K562 (cell line): ENCODE data around the gene CEP250. TPM values are rescaled to one million over a fixed set of nuclear protein-coding genes. Genes with fewer than 3 reads are reported as not detected.

Source experiments
- ATAC-seq: fragments of 200-7000 bp; cut with Tn5 transposase; 3 replicates; pipeline ENCODE4 v1.9.1; 2020; ENCODE audit warnings: moderate library complexity
- BruUV-seq: library from RNA; stranded (reverse); fragments of 400-500 nt; replicated peaks from 2 replicates; lab custom pipeline; 2021; lab: Mats Ljungman, UMichigan
- CTCF ChIA-PET: fragments of 300-600 bp; formaldehyde crosslinking; extraction: SDS; loops from one replicate; lab custom pipeline; 2021; ENCODE audit warnings: low intra/inter-chr PET ratio; lab: Yijun Ruan, JAX
- POLR2A ChIA-PET: fragments of 300-600, 350-650 bp; sonication (Branson Sonifier 250); formaldehyde crosslinking; extraction: SDS; loops from one replicate; lab custom pipeline; 2021; ENCODE audit warnings: antibody characterized with exemption, inconsistent platforms; lab: Yijun Ruan, JAX
- DNase-seq, 4 experiments: peaks; one replicate each; pipeline versions ENCODE4 v3.0.0 to v3.0.0-alpha.2; 2011 to 2018; ENCODE audit warnings: low spot score in 3 of 4, mixed read lengths in 3 of 4; ENCODE audit errors: extremely low read depth in 1 of 4
- FAIRE-seq: peaks from 2 replicates; lab custom pipeline; 2011; peaks lifted over from hg19 to GRCh38; lab: Jason Lieb, UNC
- H2AFZ ChIP-seq: 2 replicates; pipeline ENCODE4 v1.6.0; 2011; ENCODE audit warnings: low read depth, low read length, control low read depth, inconsistent platforms
- H3K27ac ChIP-seq: fragments of 200-600 bp; 3 replicates; pipeline ENCODE4 v1.8.0; 2011; ENCODE audit warnings: low read depth, mild to moderate bottlenecking, control low read depth, inconsistent platforms, low read length, moderate library complexity, mixed read lengths; ENCODE audit errors: extremely low read depth
- H3K27me3 ChIP-seq, 2 experiments: fragments of 300-600 bp in 1 of 2; 2 replicates in 1 of 2; 3 replicates in 1 of 2; pipeline versions ENCODE4 v1.6.0 to v1.8.0; 2011; ENCODE audit warnings: inconsistent platforms in 2 of 2, low read length in 2 of 2, mild to moderate bottlenecking in 1 of 2, mixed read lengths in 1 of 2, moderate library complexity in 1 of 2; ENCODE audit not compliant: control insufficient read depth in 2 of 2, insufficient read depth in 2 of 2
- H3K36me3 ChIP-seq: fragments of 300-600 bp; 3 replicates; pipeline ENCODE4 v1.8.0; 2011; ENCODE audit warnings: mild to moderate bottlenecking, low read length, inconsistent platforms; ENCODE audit not compliant: control insufficient read depth, insufficient read depth
- H3K4me1 ChIP-seq, 2 experiments: fragments of 200-600 bp in 1 of 2; replicated peaks in 1 of 2; 2 replicates in 1 of 2; 3 replicates in 1 of 2; pipeline versions ENCODE4 v1.5.1 to v1.8.0; 2011; ENCODE audit warnings: inconsistent platforms in 2 of 2, low read length in 2 of 2, mild to moderate bottlenecking in 1 of 2, mixed read lengths in 1 of 2, moderate library complexity in 1 of 2; ENCODE audit not compliant: control insufficient read depth in 2 of 2, insufficient read depth in 2 of 2
- H3K4me2 ChIP-seq: 2 replicates; pipeline ENCODE4 v1.6.1; 2011; ENCODE audit warnings: low read length, control low read depth, inconsistent platforms, mixed read lengths; ENCODE audit not compliant: insufficient read depth
- H3K4me3 ChIP-seq: fragments of 200-600 bp; sonication (generic), shearing (Covaris generic); 2 replicates; pipeline ENCODE4 v1.5.1; 2016; ENCODE audit warnings: control low read depth, inconsistent platforms
- H3K79me2 ChIP-seq: fragments of 200-600 bp; 3 replicates; pipeline ENCODE4 v1.8.0; 2011; ENCODE audit warnings: low read length, inconsistent platforms; ENCODE audit not compliant: control insufficient read depth, insufficient read depth
- H3K9ac ChIP-seq, 2 experiments: 2 replicates each; pipeline versions ENCODE4 v1.6.0 to v1.6.1; 2011; ENCODE audit warnings: low read depth in 2 of 2, low read length in 2 of 2, control low read depth in 1 of 2, inconsistent platforms in 1 of 2, mild to moderate bottlenecking in 1 of 2, mixed read lengths in 1 of 2; ENCODE audit not compliant: insufficient read depth in 1 of 2
- H3K9me1 ChIP-seq: one replicate; pipeline ENCODE4 v1.6.0; 2011; ENCODE audit warnings: inconsistent platforms, mild to moderate bottlenecking, low read length, moderate library complexity; ENCODE audit not compliant: control insufficient read depth, insufficient read depth
- H3K9me3 ChIP-seq: replicated peaks from 2 replicates; pipeline ENCODE4 v1.5.1; 2011; ENCODE audit warnings: low read depth, low read length, inconsistent platforms; ENCODE audit not compliant: control insufficient read depth, insufficient read depth
- H4K20me1 ChIP-seq: replicated peaks from 2 replicates; pipeline ENCODE4 v1.6.1; 2011; ENCODE audit warnings: low read length, inconsistent platforms, mixed read lengths; ENCODE audit not compliant: control insufficient read depth, insufficient read depth
- ARHGAP35 ChIP-seq: fragments of 450-650 bp; IDR thresholded peaks from 2 replicates; pipeline ENCODE4 v1.6.1; 2018; ENCODE audit not compliant: partially characterized antibody
- COPS2 ChIP-seq: fragments of 450-650 bp; conservative IDR thresholded peaks from 2 replicates; pipeline ENCODE4 v1.6.1; 2016; ENCODE audit warnings: mild to moderate bottlenecking, moderate library complexity
- FOXJ2 ChIP-seq: fragments of 200-800 bp; sonication (Bioruptor generic); IDR thresholded peaks from 2 replicates; pipeline ENCODE4 v1.6.1; 2016; ENCODE audit warnings: missing genetic modification characterization, missing compliant biosample characterization
- FOXK1 ChIP-seq: sonication (generic); formaldehyde crosslinking; IDR thresholded peaks from 2 replicates; pipeline ENCODE4 v1.8.0; 2022; ENCODE audit warnings: missing genetic modification reagents, mild to moderate bottlenecking, borderline replicate concordance
- HMG20A ChIP-seq: fragments of 450-650 bp; formaldehyde crosslinking; conservative IDR thresholded peaks from 2 replicates; pipeline ENCODE4 v1.4.0; 2020; ENCODE audit warnings: mild to moderate bottlenecking, mixed read lengths
- PHF21A ChIP-seq: fragments of 450-650 bp; IDR thresholded peaks from 2 replicates; pipeline ENCODE4 v1.6.1; 2017; ENCODE audit warnings: low read depth, borderline replicate concordance
- WGBS: fragments of 100-300 bp; shearing (Covaris generic); methylation state at CpG from one replicate; pipeline ENCODE4 v1.1.6; 2016; ENCODE audit warnings: low coverage, mixed read lengths; ENCODE audit not compliant: insufficient coverage; ENCODE audit errors: missing lambda C conversion rate; 5-methylcytosine and 5-hydroxymethylcytosine counted together
- in situ Hi-C: fragments of 300-500 bp; cut with MboI; formaldehyde crosslinking; loops from 4 replicates; pipeline ENCODE4 v1.15.0; 2018; ENCODE audit warnings: inconsistent platforms, mixed read lengths
- intact Hi-C: fragments of 100-400 bp; cut with micrococcal nuclease; formaldehyde crosslinking; loops from 2 replicates; pipeline ENCODE4 v1.14.2; 2022
- polyA plus RNA-seq, 8 experiments: library from polyadenylated mRNA; depleted of rRNA in 4 of 8; stranded (reverse) in 5 of 8; unstranded in 3 of 8; fragments of >200 nt; fragmentation: Nextera tagmentation in 2 of 8; fragmentation: Illumina TruSeq in 1 of 8; extraction: Ambion mirVana in 2 of 8; extraction: Trizol in 1 of 8; gene quantifications; 2 replicates each; pipeline versions ENCODE4 v1.2.1 to v1.2.3, GENCODE V29; 2011 to 2014; ENCODE audit warnings: inconsistent platforms in 1 of 8, missing spikeins in 1 of 8
- total RNA-seq, 7 experiments: library from RNA; depleted of rRNA in 6 of 7; stranded (reverse); fragments of >200 nt in 6 of 7; fragmentation: Illumina TruSeq in 2 of 7; extraction: Trizol in 2 of 7; gene quantifications; 2 replicates each; pipeline versions ENCODE4 v1.2.1 to v1.2.3, GENCODE V29; 2011 to 2021; ENCODE audit warnings: low replicate concordance in 1 of 7
- TF ChIP-seq, protein P1 (sequence below), 3 experiments: IDR thresholded peaks in 2 of 3; conservative IDR thresholded peaks in 1 of 3; 2 replicates each; pipeline ENCODE4 v1.5.1; 2011 to 2012; ENCODE audit warnings: low read length in 3 of 3, mild to moderate bottlenecking in 3 of 3, control low read depth in 2 of 3, improper control_type of control experiment in 1 of 3, inconsistent platforms in 1 of 3, low read depth in 1 of 3, mixed read lengths in 1 of 3, moderate library complexity in 1 of 3; ENCODE audit not compliant: insufficient read depth in 2 of 3
- TF ChIP-seq, protein P2 (sequence below): fragments of 250-450 bp; sonication (Bioruptor Pico); IDR thresholded peaks from 2 replicates; pipeline ENCODE4 v1.4.0; 2020; ENCODE audit warnings: borderline replicate concordance
- TF ChIP-seq, protein P3 (sequence below): fragments of 450-650 bp; conservative IDR thresholded peaks from 2 replicates; pipeline ENCODE4 v1.6.1; 2016; ENCODE audit warnings: missing genetic modification characterization, low read depth, mild to moderate bottlenecking, missing compliant biosample characterization, moderate library complexity
- TF ChIP-seq, protein P4 (sequence below): fragments of 450-650 bp; IDR thresholded peaks from 2 replicates; pipeline ENCODE4 v1.6.1; 2016
- TF ChIP-seq, protein P5 (sequence below): sonication (generic); formaldehyde crosslinking; IDR thresholded peaks from 2 replicates; pipeline ENCODE4 v1.9.0; 2022; ENCODE audit warnings: mild to moderate bottlenecking, missing genetic modification reagents

Gene CEP250
- total and polyA plus RNA-seq, 9 of the 15 experiments (the other 6 are each of a cell fraction or from before 2014, with no cell fraction given): 2.5 to 41.9 (median 20.5) TPM

DNA sequence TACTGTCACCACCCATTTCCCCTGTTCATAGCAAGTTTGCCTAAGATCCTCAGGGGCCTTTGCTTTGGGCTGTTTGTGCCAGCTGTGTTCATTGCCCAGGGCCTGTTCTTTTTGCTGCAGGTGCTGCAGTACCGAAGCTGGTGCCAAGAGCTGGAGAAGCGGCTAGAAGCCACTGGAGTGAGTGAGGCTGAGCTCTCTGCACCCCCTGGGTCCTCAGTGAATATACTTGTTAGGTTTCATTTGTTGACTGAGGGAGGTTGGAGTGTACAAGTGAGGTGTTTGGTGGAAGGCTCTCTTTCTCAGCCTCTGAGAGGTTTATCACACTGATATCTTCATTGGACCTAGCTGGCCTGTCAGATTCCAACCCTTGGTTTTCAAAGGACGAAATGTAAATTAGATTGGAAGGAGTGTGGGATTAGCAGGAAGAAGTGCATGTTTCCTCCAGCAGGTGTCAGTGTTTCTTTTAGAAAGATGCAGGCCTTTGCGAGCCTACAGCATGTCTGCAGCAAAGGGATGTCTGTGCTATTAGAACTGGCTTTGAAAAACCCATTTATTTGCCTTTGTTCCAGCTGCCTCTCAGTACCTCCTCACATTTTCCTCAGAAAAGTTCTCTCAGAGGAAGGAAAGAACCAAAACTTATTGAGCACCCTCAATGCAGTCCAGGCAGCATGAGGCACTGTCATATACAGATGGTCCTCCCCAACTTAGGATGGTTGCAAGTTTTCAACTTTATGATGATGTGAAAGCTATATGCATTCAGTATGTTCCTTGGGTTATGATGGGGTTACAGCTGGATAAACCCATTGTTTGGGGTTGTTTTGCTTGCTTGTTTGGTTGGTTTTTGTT, 8.3 kb downstream of the CEP250 start:
- H2AFZ ChIP-seq: no peak overlapping the region
- BruUV-seq: no TSS peak
- 31% methylated on average over 4 of the region's 4 CpGs for WGBS
- FAIRE-seq: peak; percentile 94
- no peak overlapping the region for H3K4me2 ChIP-seq
- H3K4me1 ChIP-seq: peaks cover 19 to 20% of the 10 kb centered on the region in 2 experiments
- H3K9me3 ChIP-seq: no peaks in the 10 kb centered on the region
- H3K9ac ChIP-seq: peak overlapping the region in 1 of 2 experiments; percentile 60; a peak in 1 of 4 replicates
- DNase-seq: peak; percentile 42 to 82 (median 56)
- H3K36me3 ChIP-seq: peaks cover 76% of the 10 kb centered on the region
- H3K4me3 ChIP-seq: no peak overlapping the region
- no peaks in the 10 kb centered on the region for H3K9me1 ChIP-seq
- CTCF ChIA-PET: interaction anchor here (0.6 to 0.8 kb wide), 3 partner anchors 48 to 736 kb away, joined by 3 to 6 read pairs (median 3); no protein-coding TSS in a partner anchor
- POLR2A ChIA-PET: interaction anchor here (1.4 to 1.5 kb wide), 2 partner anchors 9 to 16 kb away, joined by 7 to 10 read pairs; no protein-coding TSS in a partner anchor
- no peaks in the 10 kb centered on the region; the same call in 2 of the 3 replicates for H3K79me2 ChIP-seq
- no peaks in the 10 kb centered on the region; the same call in 1 of the 2 replicates for H4K20me1 ChIP-seq
- no peaks in the 10 kb centered on the region for H3K27me3 ChIP-seq
- peak; percentile 85 for ATAC-seq
- H3K27ac ChIP-seq: 0 out of 3 replicates have a peak overlapping the region, but pooled peaks have one; percentile 8
- intact Hi-C loops (loop anchor here (10.0 kb wide), 2 partner anchors 151 to 421 kb away; partner anchors contain the start of gene SPAG4), in situ Hi-C loops (no loop called here)
- TF ChIP-seq, protein P1, sequence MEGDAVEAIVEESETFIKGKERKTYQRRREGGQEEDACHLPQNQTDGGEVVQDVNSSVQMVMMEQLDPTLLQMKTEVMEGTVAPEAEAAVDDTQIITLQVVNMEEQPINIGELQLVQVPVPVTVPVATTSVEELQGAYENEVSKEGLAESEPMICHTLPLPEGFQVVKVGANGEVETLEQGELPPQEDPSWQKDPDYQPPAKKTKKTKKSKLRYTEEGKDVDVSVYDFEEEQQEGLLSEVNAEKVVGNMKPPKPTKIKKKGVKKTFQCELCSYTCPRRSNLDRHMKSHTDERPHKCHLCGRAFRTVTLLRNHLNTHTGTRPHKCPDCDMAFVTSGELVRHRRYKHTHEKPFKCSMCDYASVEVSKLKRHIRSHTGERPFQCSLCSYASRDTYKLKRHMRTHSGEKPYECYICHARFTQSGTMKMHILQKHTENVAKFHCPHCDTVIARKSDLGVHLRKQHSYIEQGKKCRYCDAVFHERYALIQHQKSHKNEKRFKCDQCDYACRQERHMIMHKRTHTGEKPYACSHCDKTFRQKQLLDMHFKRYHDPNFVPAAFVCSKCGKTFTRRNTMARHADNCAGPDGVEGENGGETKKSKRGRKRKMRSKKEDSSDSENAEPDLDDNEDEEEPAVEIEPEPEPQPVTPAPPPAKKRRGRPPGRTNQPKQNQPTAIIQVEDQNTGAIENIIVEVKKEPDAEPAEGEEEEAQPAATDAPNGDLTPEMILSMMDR (IDR thresholded peaks at IDR 0.05 in 2 of 3, conservative IDR thresholded peaks at IDR 0.05 in 1 of 3; ENCODE audit: insufficient read depth in 2 of 3, low read depth in 1 of 3, low read length in 3 of 3): peak; percentile 60 to 89 (median 78)
- TF ChIP-seq, protein P2, sequence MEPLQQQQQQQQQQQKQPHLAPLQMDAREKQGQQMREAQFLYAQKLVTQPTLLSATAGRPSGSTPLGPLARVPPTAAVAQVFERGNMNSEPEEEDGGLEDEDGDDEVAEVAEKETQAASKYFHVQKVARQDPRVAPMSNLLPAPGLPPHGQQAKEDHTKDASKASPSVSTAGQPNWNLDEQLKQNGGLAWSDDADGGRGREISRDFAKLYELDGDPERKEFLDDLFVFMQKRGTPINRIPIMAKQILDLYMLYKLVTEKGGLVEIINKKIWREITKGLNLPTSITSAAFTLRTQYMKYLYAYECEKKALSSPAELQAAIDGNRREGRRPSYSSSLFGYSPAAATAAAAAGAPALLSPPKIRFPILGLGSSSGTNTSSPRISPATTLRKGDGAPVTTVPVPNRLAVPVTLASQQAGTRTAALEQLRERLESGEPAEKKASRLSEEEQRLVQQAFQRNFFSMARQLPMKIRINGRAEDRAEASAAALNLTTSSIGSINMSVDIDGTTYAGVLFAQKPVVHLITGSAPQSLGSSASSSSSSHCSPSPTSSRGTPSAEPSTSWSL: no peak
- TF ChIP-seq, protein P3, sequence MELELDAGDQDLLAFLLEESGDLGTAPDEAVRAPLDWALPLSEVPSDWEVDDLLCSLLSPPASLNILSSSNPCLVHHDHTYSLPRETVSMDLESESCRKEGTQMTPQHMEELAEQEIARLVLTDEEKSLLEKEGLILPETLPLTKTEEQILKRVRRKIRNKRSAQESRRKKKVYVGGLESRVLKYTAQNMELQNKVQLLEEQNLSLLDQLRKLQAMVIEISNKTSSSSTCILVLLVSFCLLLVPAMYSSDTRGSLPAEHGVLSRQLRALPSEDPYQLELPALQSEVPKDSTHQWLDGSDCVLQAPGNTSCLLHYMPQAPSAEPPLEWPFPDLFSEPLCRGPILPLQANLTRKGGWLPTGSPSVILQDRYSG: no peak
- TF ChIP-seq, protein P4, sequence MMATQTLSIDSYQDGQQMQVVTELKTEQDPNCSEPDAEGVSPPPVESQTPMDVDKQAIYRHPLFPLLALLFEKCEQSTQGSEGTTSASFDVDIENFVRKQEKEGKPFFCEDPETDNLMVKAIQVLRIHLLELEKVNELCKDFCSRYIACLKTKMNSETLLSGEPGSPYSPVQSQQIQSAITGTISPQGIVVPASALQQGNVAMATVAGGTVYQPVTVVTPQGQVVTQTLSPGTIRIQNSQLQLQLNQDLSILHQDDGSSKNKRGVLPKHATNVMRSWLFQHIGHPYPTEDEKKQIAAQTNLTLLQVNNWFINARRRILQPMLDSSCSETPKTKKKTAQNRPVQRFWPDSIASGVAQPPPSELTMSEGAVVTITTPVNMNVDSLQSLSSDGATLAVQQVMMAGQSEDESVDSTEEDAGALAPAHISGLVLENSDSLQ: no peak
- TF ChIP-seq HMG20A (CRISPR knock-in tag) (0 out of 2 replicates have a peak, but pooled peaks have one; percentile 27), FOXJ2 (tag) (no peak), FOXK1 (CRISPR knock-in tag) (no peak), PHF21A (no peak), ARHGAP35 (peak; percentile 44), COPS2 (no peak)
- TF ChIP-seq, protein P5, sequence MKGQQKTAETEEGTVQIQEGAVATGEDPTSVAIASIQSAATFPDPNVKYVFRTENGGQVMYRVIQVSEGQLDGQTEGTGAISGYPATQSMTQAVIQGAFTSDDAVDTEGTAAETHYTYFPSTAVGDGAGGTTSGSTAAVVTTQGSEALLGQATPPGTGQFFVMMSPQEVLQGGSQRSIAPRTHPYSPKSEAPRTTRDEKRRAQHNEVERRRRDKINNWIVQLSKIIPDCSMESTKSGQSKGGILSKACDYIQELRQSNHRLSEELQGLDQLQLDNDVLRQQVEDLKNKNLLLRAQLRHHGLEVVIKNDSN (CRISPR knock-in tag): no peak
